Effector memory CD8-positive, alpha-beta T cell (primary cell): ENCODE data around the gene SNF8.

Source experiments
- ATAC-seq: fragments of 150-1000 bp; cut with Tn5 transposase; replicated peaks from 2 replicates; pipeline ENCODE4 v1.10.0; 2021; ENCODE audit warnings: mild to moderate bottlenecking, moderate library complexity
- DNase-seq, 3 experiments: peaks; one replicate each; pipeline ENCODE4 v3.0.0; 2021
- H3K27ac Mint-ChIP-seq, 2 donors: one replicate each; pipeline ENCODE4 v1.8.0; 2022; ENCODE audit warnings: mild to moderate bottlenecking in 2 of 2, mixed read lengths in 2 of 2, moderate library complexity in 2 of 2
- H3K27me3 Mint-ChIP-seq, 2 donors: one replicate each; pipeline ENCODE4 v1.8.0; 2022; ENCODE audit warnings: mixed read lengths in 2 of 2
- H3K36me3 Mint-ChIP-seq: one replicate; pipeline ENCODE4 v1.8.0; 2022; ENCODE audit warnings: mild to moderate bottlenecking, moderate library complexity, mixed read lengths; ENCODE audit not compliant: insufficient read depth
- H3K4me1 Mint-ChIP-seq, 2 donors: one replicate each; pipeline ENCODE4 v1.8.0; 2022; ENCODE audit warnings: low read depth in 2 of 2, mixed read lengths in 2 of 2
- H3K4me3 Mint-ChIP-seq, 2 donors: one replicate each; pipeline ENCODE4 v1.8.0; 2022; ENCODE audit warnings: mild to moderate bottlenecking in 2 of 2, mixed read lengths in 2 of 2, moderate library complexity in 2 of 2
- H3K9me3 Mint-ChIP-seq, 2 donors: one replicate each; pipeline ENCODE4 v1.8.0; 2022; ENCODE audit warnings: mixed read lengths in 2 of 2

Gene SNF8

DNA sequence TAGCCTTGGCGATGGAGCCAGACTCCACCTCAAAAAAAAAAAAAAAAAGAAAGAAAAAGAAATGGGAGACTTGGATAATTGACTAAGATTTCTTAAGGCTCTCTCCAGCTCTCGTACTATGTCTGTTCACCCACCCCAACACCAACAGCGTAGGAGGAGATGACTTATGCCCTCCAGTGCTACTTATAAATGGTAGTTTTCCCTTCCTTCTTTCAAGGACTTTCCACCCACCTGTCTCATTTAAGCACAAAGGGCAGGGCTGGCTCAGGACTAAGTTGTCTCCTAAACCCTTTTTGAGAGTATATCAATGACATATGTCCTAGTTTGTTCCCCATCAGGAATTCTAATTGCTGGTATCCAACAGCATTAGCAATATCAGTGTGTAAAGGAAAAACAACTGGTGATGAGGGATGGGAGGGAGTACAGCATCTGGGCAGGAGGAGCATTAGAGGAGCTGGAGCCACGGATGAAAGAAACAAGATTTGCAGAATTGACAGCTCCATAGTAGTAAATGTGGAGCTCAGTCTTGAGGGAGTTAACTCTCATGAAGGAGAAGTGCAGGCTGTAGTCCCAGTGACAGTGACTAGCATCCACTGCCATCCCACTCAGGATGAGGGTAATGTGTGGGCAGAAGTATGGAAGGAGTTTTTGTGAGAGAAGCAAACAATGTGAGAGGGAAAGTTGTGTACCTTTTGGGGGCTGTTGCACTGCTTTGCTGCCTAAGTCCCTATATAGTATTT is 19.2 kb downstream of the SNF8 start:
- Mint-ChIP-seq H3K9me3 (no peaks in the 10 kb centered on the region), H3K4me3 (no peak overlapping the region), H3K4me1 (peaks cover 6 to 13% of the 10 kb centered on the region in 2 donors), H3K27ac (peak overlapping the region in 1 of 2 donors; percentile 66), H3K27me3 (no peaks in the 10 kb centered on the region), H3K36me3 (peaks cover 92% of the 10 kb centered on the region)
- DNase-seq (no peak), ATAC-seq (no peak)

DNA sequence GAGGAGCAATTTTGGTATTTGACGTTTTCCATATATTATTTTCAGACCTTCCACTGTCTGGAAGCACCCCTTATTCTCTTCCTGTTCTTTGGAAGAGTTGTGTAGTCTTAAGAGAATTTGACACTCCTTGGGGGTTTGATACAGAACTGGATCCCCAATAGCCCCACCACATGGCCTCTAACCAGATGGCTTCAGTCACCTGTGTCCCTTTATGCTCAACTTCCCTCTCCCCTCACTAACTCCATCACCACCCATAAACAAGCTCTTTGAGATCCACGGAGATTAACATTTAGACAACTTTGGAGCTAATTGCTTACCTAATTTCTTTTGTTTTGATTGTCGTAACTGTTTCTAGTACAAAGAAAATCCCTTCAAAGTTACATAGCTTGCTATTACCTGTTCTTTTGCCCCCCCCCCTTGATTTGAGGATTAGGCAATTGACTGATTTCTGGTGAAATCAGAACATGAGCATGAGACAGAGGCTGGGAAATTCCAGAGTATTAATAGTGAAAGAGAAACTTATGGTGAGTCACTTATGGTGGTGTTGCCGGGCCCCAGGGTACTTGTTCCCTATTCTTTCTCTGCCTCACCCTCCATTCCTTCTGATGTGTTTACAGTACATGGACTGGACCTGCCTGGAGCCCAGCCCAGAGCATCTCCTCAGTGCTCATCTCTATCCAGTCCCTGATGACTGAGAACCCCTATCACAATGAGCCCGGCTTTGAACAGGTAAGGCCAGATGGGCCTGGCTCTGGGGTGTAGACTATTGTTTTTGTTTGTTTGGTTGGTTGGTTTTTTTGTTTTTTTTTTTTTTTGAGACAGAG is 29.0 kb downstream of the SNF8 start:
- DNase-seq (peak in 2 of 3 experiments; percentile 2 to 11), ATAC-seq (peak; percentile 90)
- H3K36me3 Mint-ChIP-seq, result peaks cover 87% of the 10 kb centered on the region
- H3K4me1 Mint-ChIP-seq, result peaks cover 36 to 42% of the 10 kb centered on the region in 2 donors
- no peaks in the 10 kb centered on the region for H3K9me3 Mint-ChIP-seq
- H3K27me3 Mint-ChIP-seq, result no peaks in the 10 kb centered on the region
- H3K27ac Mint-ChIP-seq, result peak overlapping the region; percentile 80
- H3K4me3 Mint-ChIP-seq, result peak overlapping the region; percentile 11 to 62

DNA sequence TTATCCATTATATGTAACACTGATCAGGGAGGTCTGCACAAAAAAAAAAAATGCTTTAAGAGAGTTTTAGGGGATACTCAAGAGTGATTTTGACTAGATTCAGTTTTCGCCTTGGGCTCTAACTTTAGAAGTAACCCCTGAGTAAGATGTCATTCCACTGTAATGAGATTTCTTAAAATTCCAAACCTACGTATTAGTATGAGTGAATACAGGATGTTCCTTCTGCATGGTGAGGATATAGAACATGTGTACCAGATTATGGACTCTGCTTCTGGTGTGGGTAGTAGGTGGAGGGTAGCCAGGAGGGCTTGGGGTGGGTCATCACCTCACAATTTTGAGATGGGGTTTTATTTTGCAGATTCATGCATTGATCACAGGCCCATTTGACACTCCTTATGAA is 32.2 kb downstream of the SNF8 start:
- Mint-ChIP-seq H3K27me3 (no peaks in the 10 kb centered on the region), H3K9me3 (no peaks in the 10 kb centered on the region), H3K4me1 (peaks cover 55 to 67% of the 10 kb centered on the region in 2 donors), H3K36me3 (peaks cover 81% of the 10 kb centered on the region), H3K27ac (peak overlapping the region; percentile 59 to 67), H3K4me3 (no peak overlapping the region)
- no peak for ATAC-seq
- no peak for DNase-seq

DNA sequence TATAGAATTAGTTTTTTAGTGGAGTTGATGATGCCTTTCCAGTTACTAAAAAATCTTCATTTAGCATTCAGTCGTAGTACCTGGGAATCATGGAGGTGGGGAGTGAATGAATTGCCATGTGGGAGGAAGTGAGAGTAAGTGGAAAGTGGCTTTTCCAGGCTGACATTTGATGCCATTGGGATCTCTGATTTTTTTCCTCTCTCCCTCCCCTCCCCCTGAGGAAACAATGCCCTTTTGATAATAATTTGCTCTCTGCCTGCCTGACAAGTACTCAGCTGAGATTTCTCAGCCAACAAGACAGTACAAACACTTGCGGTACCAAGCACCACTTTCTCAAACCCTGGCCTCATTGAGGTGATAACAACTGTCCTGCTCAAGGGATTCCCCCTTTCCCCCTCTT is 34.3 kb downstream of the SNF8 start:
- H3K27me3 Mint-ChIP-seq, result no peaks in the 10 kb centered on the region
- DNase-seq, result no peak
- peaks cover 49 to 59% of the 10 kb centered on the region in 2 donors for H3K4me1 Mint-ChIP-seq
- peak overlapping the region; percentile 86 to 87 for H3K4me3 Mint-ChIP-seq
- peak overlapping the region; percentile 94 to 96 for H3K27ac Mint-ChIP-seq
- no peak for ATAC-seq
- no peaks in the 10 kb centered on the region for H3K9me3 Mint-ChIP-seq
- H3K36me3 Mint-ChIP-seq, result peaks cover 60% of the 10 kb centered on the region

DNA sequence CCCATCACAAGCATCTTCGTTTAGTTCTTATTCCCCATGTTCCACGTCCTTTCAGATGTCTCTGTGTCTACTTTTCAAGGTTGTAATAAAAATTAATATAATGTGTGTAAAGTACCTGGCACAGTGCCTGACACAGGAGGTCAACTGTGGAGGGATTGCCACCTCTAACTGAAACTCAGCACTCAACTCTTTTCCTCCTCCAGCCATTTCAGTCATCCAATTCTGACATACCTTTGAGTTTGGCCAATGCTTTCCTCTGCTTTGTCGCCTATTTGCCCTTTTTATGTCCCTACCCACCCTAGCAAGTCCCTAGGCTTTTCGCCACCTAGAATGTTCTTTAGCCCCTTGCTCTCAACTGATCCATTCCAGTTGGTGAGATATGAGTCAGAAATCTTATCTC is 34.9 kb downstream of the SNF8 start:
- Mint-ChIP-seq H3K27me3 (no peaks in the 10 kb centered on the region), H3K4me1 (peaks cover 47 to 59% of the 10 kb centered on the region in 2 donors), H3K4me3 (peak overlapping the region; percentile 86 to 87), H3K9me3 (no peaks in the 10 kb centered on the region), H3K27ac (peak overlapping the region; percentile 94 to 96), H3K36me3 (peaks cover 56% of the 10 kb centered on the region)
- ATAC-seq (no peak), DNase-seq (no peak)

DNA sequence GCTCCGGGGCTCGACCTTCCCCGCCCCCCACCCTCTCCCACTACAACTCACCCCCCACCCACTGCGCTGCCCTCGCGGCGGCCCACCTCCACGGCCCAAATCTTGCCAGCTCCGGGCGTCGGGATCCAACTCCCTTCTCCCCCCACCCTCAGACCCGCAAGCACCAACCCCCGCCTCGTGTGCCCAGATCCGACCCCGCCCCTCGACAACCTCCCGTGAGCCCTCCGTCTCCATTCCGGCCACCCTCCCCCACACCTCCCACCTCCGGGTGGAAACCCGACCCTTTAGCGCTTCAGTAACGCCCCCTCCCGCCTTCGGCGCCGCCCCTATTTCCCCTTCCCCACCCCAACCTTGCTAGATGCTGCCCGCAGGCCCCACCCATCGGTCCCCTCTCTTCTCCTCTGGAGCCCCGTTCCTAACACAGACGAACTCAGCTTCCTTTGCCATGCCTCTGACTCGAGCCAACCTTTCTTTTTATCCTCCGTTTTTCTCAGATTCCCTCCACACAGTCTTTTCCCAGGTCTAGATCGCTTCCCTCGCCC is 35.7 kb downstream of the SNF8 start:
- H3K9me3 Mint-ChIP-seq, result no peaks in the 10 kb centered on the region
- peak overlapping the region; percentile 94 to 96 for H3K27ac Mint-ChIP-seq
- peak overlapping the region; percentile 86 to 87 for H3K4me3 Mint-ChIP-seq
- H3K36me3 Mint-ChIP-seq, result peaks cover 48% of the 10 kb centered on the region
- H3K27me3 Mint-ChIP-seq, result no peaks in the 10 kb centered on the region
- peak; percentile 47 for ATAC-seq
- DNase-seq, result peak; percentile 64 to 79 (median 71)
- H3K4me1 Mint-ChIP-seq, result peaks cover 41 to 51% of the 10 kb centered on the region in 2 donors

DNA sequence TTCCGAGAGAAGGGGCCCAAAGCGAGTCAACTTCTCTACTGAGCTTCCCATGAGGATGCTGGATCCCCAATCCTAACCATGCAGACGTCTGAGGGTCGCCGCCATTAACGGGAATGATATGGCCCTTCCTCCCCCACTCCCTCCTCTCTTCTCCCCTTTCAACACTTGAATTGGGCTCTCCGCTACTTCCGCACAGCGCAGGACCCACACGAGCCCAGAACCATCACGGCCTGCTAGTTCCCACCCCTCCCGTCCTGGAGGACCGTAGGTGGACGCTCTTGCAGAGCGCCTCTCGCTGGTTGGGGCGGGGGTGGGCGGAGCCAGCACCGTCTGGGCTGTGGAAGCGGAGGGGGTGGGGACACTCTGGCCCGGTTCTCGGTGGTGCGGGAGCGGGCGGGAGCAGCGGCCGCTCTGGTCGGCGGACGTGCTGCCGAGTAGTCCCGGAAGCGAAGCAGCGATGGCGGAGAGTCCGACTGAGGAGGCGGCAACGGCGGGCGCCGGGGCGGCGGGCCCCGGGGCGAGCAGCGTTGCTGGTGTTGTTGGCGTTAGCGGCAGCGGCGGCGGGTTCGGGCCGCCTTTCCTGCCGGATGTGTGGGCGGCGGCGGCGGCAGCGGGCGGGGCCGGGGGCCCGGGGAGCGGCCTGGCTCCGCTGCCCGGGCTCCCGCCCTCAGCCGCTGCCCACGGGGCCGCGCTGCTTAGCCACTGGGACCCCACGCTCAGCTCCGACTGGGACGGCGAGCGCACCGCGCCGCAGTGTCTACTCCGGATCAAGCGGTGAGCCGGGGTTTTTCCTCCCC is 36.4 kb downstream of the SNF8 start, which contains the start of gene UBE2Z:
Gene UBE2Z, plus strand, starts transcription at position 361 of the 797 bp plus-strand sequence. Its CDS starts 97 bp downstream, at position 458.
- ATAC-seq, result peak; percentile 86
- H3K9me3 Mint-ChIP-seq, result no peaks in the 10 kb centered on the region
- no peaks in the 10 kb centered on the region for H3K27me3 Mint-ChIP-seq
- peak; percentile 67 to 74 (median 70) for DNase-seq
- H3K4me1 Mint-ChIP-seq, result peaks cover 38 to 46% of the 10 kb centered on the region in 2 donors
- peak within 1 kb of the TSS; percentile 86 to 87 for H3K4me3 Mint-ChIP-seq
- peaks cover 43% of the 10 kb centered on the region for H3K36me3 Mint-ChIP-seq
- H3K27ac Mint-ChIP-seq, result peak within 1 kb of the TSS; percentile 94 to 96

DNA sequence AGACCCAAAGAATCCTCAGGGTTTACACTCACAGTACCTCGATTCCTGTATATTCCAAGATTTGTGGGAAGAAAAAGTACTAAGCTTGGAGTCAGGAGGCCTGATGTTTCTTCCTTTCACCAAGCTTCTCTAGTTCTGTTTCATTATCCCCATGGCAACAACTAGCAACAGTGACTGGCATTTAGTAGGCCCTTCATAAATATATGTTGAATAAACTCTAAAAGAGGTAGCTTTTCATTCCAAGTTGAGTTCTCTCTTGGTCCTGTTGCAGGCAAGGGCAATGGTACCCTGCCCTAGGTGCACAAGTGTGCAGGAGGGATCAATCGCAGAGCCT is 37.0 kb downstream of the SNF8 start:
- ATAC-seq, result peak; percentile 7
- no peaks in the 10 kb centered on the region for H3K9me3 Mint-ChIP-seq
- DNase-seq, result no peak
- H3K36me3 Mint-ChIP-seq, result peaks cover 37% of the 10 kb centered on the region
- H3K27me3 Mint-ChIP-seq, result no peaks in the 10 kb centered on the region
- H3K27ac Mint-ChIP-seq, result peak overlapping the region; percentile 94 to 96
- peak overlapping the region; percentile 86 to 87 for H3K4me3 Mint-ChIP-seq
- peaks cover 35 to 45% of the 10 kb centered on the region in 2 donors for H3K4me1 Mint-ChIP-seq

DNA sequence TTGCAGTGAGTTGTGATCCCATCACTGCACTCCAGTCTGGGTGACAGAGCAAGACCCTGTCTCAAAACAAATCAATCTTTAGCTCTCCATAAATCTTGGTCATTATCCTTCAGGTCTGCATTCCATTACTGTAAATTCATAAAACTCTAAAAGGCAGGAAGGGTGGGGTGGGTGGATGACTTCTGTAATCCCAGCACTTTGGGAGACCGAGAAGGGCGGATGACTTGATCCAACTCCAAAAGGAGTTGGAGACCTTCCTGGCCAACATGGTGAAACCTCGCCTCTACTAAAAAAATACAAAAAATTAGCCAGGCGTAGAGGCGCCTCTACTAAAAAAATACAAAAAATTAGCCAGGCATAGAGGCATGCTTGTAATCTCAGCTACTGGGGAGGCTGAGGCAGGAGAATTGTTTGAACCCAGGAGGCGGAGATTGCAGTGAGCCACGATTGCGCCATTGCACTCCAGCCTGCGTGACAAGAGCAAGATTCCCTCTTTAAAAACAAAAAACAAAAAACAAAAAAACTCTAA is 38.6 kb downstream of the SNF8 start:
- H3K27me3 Mint-ChIP-seq, result no peaks in the 10 kb centered on the region
- no peak overlapping the region for H3K27ac Mint-ChIP-seq
- H3K4me1 Mint-ChIP-seq, result peaks cover 22 to 28% of the 10 kb centered on the region in 2 donors
- ATAC-seq (no peak), DNase-seq (no peak)
- H3K4me3 Mint-ChIP-seq, result no peak overlapping the region
- H3K36me3 Mint-ChIP-seq, result peaks cover 25% of the 10 kb centered on the region
- H3K9me3 Mint-ChIP-seq, result no peaks in the 10 kb centered on the region

DNA sequence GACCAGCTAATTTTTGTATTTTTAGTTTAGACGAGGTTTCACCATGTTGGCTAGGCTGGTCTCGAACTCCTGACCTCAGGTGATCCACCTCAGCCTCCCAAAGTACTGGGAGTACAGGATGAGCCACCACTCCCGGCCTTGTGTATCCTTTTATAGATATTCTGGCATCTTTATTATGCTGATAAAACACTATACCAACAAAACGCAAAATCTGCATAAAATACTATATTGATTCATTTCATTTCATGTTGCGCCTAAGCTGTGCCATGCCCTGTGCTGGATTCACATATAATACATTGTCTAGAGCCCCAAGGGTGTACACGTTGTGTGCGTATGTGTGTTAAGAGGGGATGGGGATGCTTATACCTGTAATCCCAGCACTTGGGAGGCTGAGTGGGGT is 40.2 kb downstream of the SNF8 start:
- no peaks in the 10 kb centered on the region for H3K27me3 Mint-ChIP-seq
- H3K36me3 Mint-ChIP-seq, result peaks cover 20% of the 10 kb centered on the region
- DNase-seq (no peak), ATAC-seq (no peak)
- H3K27ac Mint-ChIP-seq, result no peak overlapping the region
- H3K4me3 Mint-ChIP-seq, result no peak overlapping the region
- H3K9me3 Mint-ChIP-seq, result no peaks in the 10 kb centered on the region
- peaks cover 8 to 12% of the 10 kb centered on the region in 2 donors for H3K4me1 Mint-ChIP-seq

DNA sequence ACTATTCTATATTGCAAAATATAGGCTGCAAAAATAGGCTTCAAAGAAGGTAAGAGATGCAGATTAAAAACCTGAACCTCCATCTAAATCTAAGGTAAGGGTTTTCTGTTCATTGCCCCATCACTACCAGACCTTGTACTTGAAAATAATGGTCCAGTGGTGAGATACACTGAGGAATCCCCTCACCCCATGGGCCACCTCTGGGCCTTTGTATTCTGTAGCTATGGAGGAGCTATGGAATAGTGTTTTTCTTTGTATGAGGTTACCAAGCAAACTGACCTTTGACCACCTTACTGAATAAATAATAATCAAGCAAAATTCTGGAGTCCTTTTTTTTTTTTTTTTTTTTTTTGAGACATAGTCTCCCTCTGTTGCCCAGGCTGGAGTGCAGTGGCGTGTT is 41.2 kb downstream of the SNF8 start:
- H3K4me3 Mint-ChIP-seq, result no peak overlapping the region
- no peaks in the 10 kb centered on the region for H3K27me3 Mint-ChIP-seq
- peaks cover 5 to 7% of the 10 kb centered on the region in 2 donors for H3K4me1 Mint-ChIP-seq
- H3K9me3 Mint-ChIP-seq, result no peaks in the 10 kb centered on the region
- DNase-seq (no peak), ATAC-seq (no peak)
- no peak overlapping the region for H3K27ac Mint-ChIP-seq
- H3K36me3 Mint-ChIP-seq, result peaks cover 11% of the 10 kb centered on the region

DNA sequence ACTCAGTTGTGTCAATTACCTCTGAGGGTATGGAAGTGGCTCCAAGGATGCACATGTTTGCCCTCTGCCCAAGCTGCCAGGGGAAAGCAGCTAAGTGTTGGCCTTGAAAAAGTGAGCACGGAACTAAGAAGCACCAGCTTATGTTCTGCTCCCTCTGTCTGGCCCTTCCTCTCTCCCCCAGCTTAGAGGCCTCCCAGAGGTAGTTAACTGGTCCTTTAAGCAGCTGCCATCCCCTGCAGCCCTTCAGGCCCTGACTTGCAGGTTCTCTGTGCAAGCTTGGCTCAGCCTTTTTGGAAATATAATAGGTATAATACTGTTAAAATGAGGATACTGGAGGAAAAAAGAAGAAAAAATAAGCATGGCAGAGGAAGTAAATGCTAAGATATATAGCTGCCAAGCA is 43.4 kb downstream of the SNF8 start:
- Mint-ChIP-seq H3K27me3 (no peaks in the 10 kb centered on the region), H3K4me3 (no peak overlapping the region), H3K9me3 (no peaks in the 10 kb centered on the region), H3K4me1 (no peaks in the 10 kb centered on the region), H3K27ac (no peak overlapping the region), H3K36me3 (peaks cover 4% of the 10 kb centered on the region)
- DNase-seq (no peak), ATAC-seq (no peak)

DNA sequence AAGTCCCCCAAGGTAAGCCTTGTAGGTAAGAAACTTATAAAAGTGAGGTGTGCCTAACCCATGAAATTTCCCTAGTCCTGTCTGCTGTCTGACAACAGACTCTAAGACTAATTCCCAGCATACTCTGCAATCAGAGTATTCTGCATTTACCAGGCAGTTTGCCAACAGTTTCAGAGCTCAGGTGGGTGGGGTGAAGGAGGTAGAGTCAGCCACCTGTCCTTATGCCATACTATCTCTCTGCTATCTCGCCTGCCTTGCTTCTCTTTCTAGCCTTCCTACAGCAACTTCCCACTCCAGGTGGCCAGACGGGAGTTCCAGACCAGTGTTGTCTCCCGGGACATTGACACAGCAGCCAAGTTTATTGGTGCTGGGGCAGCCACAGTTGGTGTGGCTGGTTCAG is 49.8 kb downstream of the SNF8 start:
- Mint-ChIP-seq H3K9me3 (no peaks in the 10 kb centered on the region), H3K36me3 (peaks cover 23% of the 10 kb centered on the region), H3K27me3 (no peaks in the 10 kb centered on the region), H3K27ac (no peak overlapping the region), H3K4me3 (no peak overlapping the region), H3K4me1 (peaks cover 14 to 23% of the 10 kb centered on the region in 2 donors)
- DNase-seq (no peak), ATAC-seq (no peak)
